ENCODE measurements around the gene PLEKHH1. TPM values are rescaled to one million over a fixed set of nuclear protein-coding genes. Genes with fewer than 3 reads are reported as not detected.

PLEKHH1 gene
- total and polyA plus RNA-seq, 2 of the 8 experiments (the other 6 are each of a cell fraction or from before 2014, with no cell fraction given), result 28.3 to 33.3 TPM

DNA sequence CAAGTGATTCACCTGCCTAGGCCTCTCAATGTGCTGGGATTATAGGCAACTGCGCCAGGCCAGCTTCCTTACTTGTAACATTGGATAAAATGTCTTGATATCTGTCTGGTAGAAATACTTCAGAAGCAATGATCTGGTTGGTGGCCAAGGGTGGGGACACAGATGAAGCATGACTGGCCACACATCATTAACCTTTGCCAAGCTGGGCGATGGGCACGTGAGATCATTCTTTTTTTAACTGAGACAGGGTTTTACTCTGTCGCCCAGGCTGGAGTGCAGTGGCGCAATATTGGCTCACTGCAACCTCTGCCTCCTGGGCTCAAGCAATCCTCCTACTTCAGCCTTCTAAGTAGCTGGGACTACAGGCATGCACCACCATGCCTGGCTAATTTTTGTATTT lies 31.1 kb downstream of the PLEKHH1 start:
- H3K23me2 ChIP-seq (ENCODE audit: low read depth, low read length), result no peaks in the 10 kb centered on the region
- DNase-seq (ENCODE audit: low read depth in 1 of 2, low spot score in 2 of 2) (no peak), FAIRE-seq (no peak)
- no peak overlapping the region for H2AFZ ChIP-seq (ENCODE audit: low read length)
- no peaks in the 10 kb centered on the region for H3K79me2 ChIP-seq (ENCODE audit: control insufficient read depth in 1 of 2, insufficient read depth in 2 of 2, low read length in 2 of 2)
- H3K14ac ChIP-seq (ENCODE audit: insufficient read length), result no peak overlapping the region
- CTCF ChIA-PET (ENCODE audit: partially characterized antibody), result interaction anchor here (0.6 to 28.8 kb wide), 4 partner anchors 9 to 1686 kb away, joined by 3 to 924 read pairs (median 316); partner anchors contain the start of gene PLEKHH1
- WGBS, 2 experiments (ENCODE audit: extremely low coverage in 1 of 2, insufficient coverage in 1 of 2, insufficient read length in 1 of 2, insufficient replicate concordance in 2 of 2, low coverage in 1 of 2, low lambda C conversion rate in 2 of 2, missing lambda C conversion rate in 1 of 2), result 91% methylated on average over 5 of the region's 5 CpGs; no CpG with 5 or more reads in 1 of the 2 experiments
- H4K8ac ChIP-seq (ENCODE audit: extremely low read depth, insufficient read depth, low read length), result no peak overlapping the region
- H2BK20ac ChIP-seq (ENCODE audit: low read length), result no peak overlapping the region
- no peaks in the 10 kb centered on the region for H3K9me3 ChIP-seq (ENCODE audit: insufficient read depth in 2 of 2, low read depth in 1 of 2, low read length in 1 of 2)
- H2BK120ac ChIP-seq (replicated peaks; ENCODE audit: low read depth, low read length), result no peak overlapping the region
- no peak overlapping the region for H2BK12ac ChIP-seq (ENCODE audit: low read depth, low read length)
- TF ChIP-seq, protein P1, sequence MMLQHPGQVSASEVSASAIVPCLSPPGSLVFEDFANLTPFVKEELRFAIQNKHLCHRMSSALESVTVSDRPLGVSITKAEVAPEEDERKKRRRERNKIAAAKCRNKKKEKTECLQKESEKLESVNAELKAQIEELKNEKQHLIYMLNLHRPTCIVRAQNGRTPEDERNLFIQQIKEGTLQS (IDR thresholded peaks at IDR 0.05; ENCODE audit: insufficient read depth, low read depth, low read length), result no peak
- no peak for TF ChIP-seq JUN (IDR thresholded peaks at IDR 0.05; ENCODE audit: low read depth, low read length)
- no peak for TF ChIP-seq SIX5 (IDR thresholded peaks at IDR 0.05; ENCODE audit: low read depth, low read length)
- TF ChIP-seq EGR1 (IDR thresholded peaks at IDR 0.05; ENCODE audit: borderline replicate concordance, low read depth, low read length), result no peak
- no peak for TF ChIP-seq PHF8 (conservative IDR thresholded peaks at IDR 0.05; ENCODE audit: low read depth, low read length)
- TF ChIP-seq NANOG (IDR thresholded peaks at IDR 0.05; ENCODE audit: insufficient read depth, low read depth, low read length, poor library complexity, severe bottlenecking), result no peak
- no peak for TF ChIP-seq CHD1 (IDR thresholded peaks at IDR 0.05; ENCODE audit: low read depth, low read length)
- no peak for TF ChIP-seq FOSL1 (IDR thresholded peaks at IDR 0.05; ENCODE audit: insufficient read depth, low read depth, low read length)
- no peak overlapping the region for H2AK5ac ChIP-seq (ENCODE audit: low read depth, low read length)
- H3K4ac ChIP-seq (replicated peaks; ENCODE audit: insufficient read length, low read depth, low read length), result no peak overlapping the region
- H3K79me1 ChIP-seq (ENCODE audit: low read depth, low read length), result no peaks in the 10 kb centered on the region
- POLR2A ChIA-PET (ENCODE audit: partially characterized antibody), result no interaction called here
- no peak overlapping the region for H2BK15ac ChIP-seq (ENCODE audit: low read length)
- no peak overlapping the region for H3K4me3 ChIP-seq (ENCODE audit: extremely low read depth in 1 of 4, insufficient read depth in 2 of 4, low read depth in 3 of 4, low read length in 4 of 4)
- no peak overlapping the region for H3K56ac ChIP-seq (replicated peaks; ENCODE audit: insufficient read length, low read depth, low read length)
- H3K36me3 ChIP-seq (ENCODE audit: control insufficient read depth in 2 of 4, insufficient read depth in 4 of 4, low read length in 3 of 4), result peaks cover 0 to 2% (median 0%) of the 10 kb centered on the region in 4 experiments; a peak in 1 of 8 replicates
- H4K91ac ChIP-seq (replicated peaks; ENCODE audit: insufficient read length, low read length), result no peak overlapping the region
- no peak overlapping the region for H3K4me2 ChIP-seq (ENCODE audit: insufficient read depth in 1 of 2, low read depth in 2 of 2, low read length in 2 of 2)
- no peak overlapping the region for H2BK5ac ChIP-seq (ENCODE audit: low read depth, low read length)
- no peaks in the 10 kb centered on the region for H4K20me1 ChIP-seq (replicated peaks in 1 of 2; ENCODE audit: control insufficient read depth in 1 of 2, insufficient read depth in 2 of 2, low read length in 2 of 2)
- no peak overlapping the region for H3K18ac ChIP-seq (ENCODE audit: extremely low read depth, low read length)
- no peak overlapping the region for H3K27ac ChIP-seq (ENCODE audit: low read depth, low read length)
- H3K27me3 ChIP-seq (replicated peaks in 1 of 4; ENCODE audit: control insufficient read depth in 3 of 4, extremely low read depth in 1 of 4, insufficient read depth in 3 of 4, low read length in 3 of 4), result peaks cover 0 to 2% (median 0%) of the 10 kb centered on the region in 4 experiments; a peak in 1 of 7 replicates
- peaks cover 0 to 3% (median under 1%) of the 10 kb centered on the region in 4 experiments; a peak in 2 of 7 replicates for H3K4me1 ChIP-seq (replicated peaks in 1 of 4; ENCODE audit: control insufficient read depth in 3 of 4, insufficient read depth in 4 of 4, low read length in 3 of 4)
- no peak overlapping the region for H4K5ac ChIP-seq (ENCODE audit: insufficient read length, low read depth, low read length)
- H3K9ac ChIP-seq (replicated peaks in 1 of 4; ENCODE audit: extremely low read depth in 1 of 4, low read depth in 3 of 4, low read length in 3 of 4), result no peak overlapping the region
- no peak overlapping the region for H3K23ac ChIP-seq (ENCODE audit: insufficient read length)
